GM18909 (cell line): Measurements from ENCODE around the gene SLC29A3.

Experiments
- ATAC-seq: cut with Tn5 transposase; IDR thresholded peaks from one replicate; pipeline ENCODE4 v1.9.1; 2021; ENCODE audit warnings: mild to moderate bottlenecking; ENCODE audit not compliant: unreplicated experiment, poor library complexity

The SLC29A3 gene

DNA sequence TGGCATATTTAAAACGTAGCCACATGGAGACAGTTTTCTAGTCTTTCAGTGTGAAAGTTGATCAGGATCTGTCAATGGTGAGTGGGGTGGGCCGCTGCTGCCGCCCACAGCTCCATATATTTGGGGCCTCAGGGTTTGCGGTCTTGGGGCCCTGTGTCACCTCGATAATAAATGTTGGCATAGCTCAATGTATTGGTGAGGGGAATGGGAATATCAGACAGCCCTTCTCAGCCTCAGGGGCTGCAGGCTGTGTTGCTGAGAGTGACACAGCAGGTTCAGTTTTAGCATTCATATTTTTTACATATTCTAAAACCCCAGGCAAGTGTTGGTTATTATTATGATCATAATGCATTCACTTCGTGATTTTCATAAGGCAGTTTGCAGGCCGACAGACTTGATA, 82.9 kb downstream of the SLC29A3 start:
- ATAC-seq = no peak

DNA sequence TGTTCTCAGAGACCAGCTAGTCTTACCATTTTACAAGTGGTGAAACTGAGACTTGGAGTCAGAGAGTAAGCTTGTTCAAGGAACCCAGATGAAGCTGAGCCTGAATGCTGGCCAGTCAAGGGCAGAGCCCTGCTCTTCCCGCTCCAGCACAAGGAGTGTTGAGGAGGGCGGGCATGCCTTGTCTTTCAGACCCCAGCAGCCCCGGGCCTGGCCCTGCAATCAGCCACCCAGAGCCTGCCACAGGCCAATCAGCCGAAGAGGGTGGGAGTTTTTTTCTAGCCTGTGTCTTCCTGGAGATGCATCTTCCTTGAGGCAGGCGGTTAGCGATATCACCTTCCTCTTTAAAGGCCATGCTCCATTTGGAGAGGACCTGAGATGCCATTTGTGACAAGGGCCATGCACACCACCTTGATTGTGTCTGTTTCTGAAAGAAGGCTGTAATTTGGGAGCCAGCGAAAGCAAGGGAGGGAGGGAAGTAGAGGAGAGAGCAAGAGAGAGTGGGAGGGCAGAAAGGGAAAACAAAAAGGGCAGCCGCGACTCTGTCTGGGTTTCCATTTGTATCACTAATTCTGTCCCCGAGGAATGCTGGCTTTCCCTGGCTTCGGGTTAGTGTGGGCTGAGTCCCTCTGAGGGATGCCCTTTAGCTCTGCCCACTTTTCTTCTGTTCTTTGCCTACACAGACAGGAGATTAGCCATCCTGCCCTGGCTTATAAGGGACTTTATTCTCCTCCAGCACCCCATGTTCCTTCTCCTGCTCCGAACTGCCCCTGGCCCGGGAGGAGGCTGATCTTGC, 85.6 kb downstream of the SLC29A3 start:
- no peak for ATAC-seq

DNA sequence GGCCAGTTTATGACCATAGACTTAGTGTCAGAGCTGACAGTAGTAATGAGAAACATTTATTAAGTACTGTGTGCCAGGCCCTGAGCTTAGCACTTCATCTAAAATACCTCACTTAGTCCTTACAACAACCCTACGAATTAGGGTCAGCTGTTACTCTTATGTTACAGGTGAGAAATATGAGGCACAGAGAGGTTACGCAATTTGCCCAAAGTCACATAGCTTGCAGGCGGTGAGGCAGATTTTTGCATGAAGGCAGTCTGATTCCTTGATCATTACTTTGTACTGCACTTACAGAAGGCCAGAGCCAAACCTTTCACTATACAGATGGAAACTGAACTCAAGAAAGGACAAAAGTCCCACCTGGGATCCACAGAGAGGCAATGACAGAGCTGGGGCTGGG, 87.8 kb downstream of the SLC29A3 start:
- ATAC-seq = no peak

DNA sequence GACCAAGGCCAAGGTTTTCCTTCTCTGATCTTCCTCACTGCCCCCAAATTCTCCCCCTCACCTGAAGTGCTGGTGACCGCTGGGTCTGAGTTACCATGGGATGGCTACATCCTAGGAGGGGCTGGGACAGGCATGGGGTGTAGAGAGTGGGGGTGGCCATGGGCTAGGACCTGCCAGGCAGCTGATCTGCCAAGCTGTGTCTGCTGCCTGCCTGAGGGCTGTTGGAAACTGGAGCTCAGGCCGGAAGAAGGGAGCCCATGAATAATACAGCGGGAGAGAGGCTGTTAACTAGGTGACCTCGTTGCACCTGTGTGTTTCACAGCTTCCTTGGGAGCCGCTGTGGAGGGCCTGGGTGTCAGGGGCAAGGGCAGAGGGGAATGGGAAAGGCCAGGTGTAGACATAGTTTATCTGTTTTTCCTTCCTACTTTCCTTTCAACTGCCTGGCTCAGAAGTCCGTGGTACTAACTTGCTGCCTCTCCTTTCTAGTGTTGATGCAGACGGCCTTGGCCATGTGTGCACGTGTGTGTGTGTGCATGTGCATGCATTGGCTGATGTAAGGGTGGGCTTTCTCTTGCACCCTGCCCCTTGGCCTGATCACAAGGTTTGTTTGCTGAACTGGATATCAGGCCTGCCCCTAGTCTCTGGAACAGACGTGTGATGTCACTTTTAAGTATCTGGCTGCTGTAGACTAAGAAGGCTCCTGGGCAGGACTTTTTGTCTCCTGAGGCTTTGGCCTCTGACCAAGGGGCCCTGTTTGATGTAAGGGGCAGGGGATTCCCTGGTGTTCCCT, 89.6 kb downstream of the SLC29A3 start:
- ATAC-seq = no peak

DNA sequence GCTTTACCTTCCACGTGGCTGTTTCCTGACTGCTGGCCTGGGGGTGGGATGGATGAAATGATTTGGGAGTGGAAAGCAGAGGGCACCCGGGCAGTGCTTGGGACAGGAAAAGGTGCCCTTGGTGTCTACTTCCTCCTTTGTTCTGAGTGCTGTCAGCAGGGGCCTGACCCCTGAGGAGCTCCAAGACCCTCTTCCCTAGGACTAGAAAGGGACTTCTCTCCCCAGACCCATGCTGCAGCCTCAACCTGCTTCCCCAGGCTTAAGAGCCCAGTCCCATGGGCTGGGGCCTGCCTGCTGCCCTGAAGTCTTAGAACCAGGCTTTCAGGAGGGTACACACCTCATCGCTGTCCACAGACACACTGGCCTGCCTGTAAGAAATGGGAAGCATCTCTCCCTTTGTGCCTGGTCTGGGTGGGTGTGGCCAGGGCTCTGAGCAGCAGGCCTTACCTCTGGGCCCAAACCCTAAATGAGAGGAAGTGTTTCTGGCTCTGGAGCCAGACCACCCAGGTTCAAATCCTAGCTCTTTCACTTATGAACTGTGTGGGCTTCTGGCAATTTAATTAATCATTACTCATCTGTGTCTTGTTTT, 90.6 kb downstream of the SLC29A3 start:
- no peak for ATAC-seq
